A172 (cell line): ENCODE data around the gene VSTM2L. TPM values are rescaled to one million over a fixed set of nuclear protein-coding genes. Genes with fewer than 3 reads are reported as not detected.

ENCODE experiments used
- DNase-seq: peaks from one replicate; pipeline ENCODE4 v3.0.0-alpha.2; 2015; ENCODE audit warnings: low spot score
- total RNA-seq: library from RNA; depleted of rRNA; stranded (reverse); fragments of >200 nt; shearing (Covaris generic); gene quantifications from 2 replicates; pipeline ENCODE4 v1.2.3, GENCODE V29; 2014; rRNA removed

The VSTM2L gene
- total RNA-seq, 1 experiment from 2014 or later = 1.4 TPM

GRCh38 chr20:37987602-37988290 lies 84.8 kb downstream of the VSTM2L start:
- DNase-seq = no peak

- no peak for DNase-seq
Measured at GRCh38 chr20:37988306-37988954, 85.5 kb downstream of the VSTM2L start.

- no peak for DNase-seq
Measured at GRCh38 chr20:37989601-37990295, 86.8 kb downstream of the VSTM2L start.

GRCh38 chr20:37990571-37991151 lies 87.7 kb downstream of the VSTM2L start:
- peak; percentile 73 for DNase-seq

- no peak for DNase-seq
Measured at GRCh38 chr20:37991157-37991866, 88.4 kb downstream of the VSTM2L start.

GRCh38 chr20:37991908-37992307 lies 89.0 kb downstream of the VSTM2L start:
- no peak for DNase-seq

- peak; percentile 63 for DNase-seq
Measured at GRCh38 chr20:37992802-37993409, 90.0 kb downstream of the VSTM2L start.

- DNase-seq = peak; percentile 29
Measured at GRCh38 chr20:37994512-37994911, 91.6 kb downstream of the VSTM2L start.

Other genes starting within 250 kb of the VSTM2L start
- gene CTNNBL1, start 209.1 kb upstream of the VSTM2L start, total RNA-seq = 35.0 and 48.0 TPM in 2 replicates
- 22.3 and 23.1 TPM in 2 replicates for gene TTI1, start 130.3 kb downstream of the VSTM2L start, total RNA-seq
- gene RPRD1B, start 130.6 kb downstream of the VSTM2L start, total RNA-seq = 13.5 and 17.9 TPM in 2 replicates